ENCODE data around the gene ACSM6. TPM values are rescaled to one million over a fixed set of nuclear protein-coding genes. Genes with fewer than 3 reads are reported as not detected.
A peak's percentile ranks its signal among the peaks of the same experiment; 100 is the strongest.

ACSM6 gene
- total RNA-seq, 5 donors from 2014 or later (not counting 1 experiment from before 2014, with no cell fraction given) = not detected

DNA sequence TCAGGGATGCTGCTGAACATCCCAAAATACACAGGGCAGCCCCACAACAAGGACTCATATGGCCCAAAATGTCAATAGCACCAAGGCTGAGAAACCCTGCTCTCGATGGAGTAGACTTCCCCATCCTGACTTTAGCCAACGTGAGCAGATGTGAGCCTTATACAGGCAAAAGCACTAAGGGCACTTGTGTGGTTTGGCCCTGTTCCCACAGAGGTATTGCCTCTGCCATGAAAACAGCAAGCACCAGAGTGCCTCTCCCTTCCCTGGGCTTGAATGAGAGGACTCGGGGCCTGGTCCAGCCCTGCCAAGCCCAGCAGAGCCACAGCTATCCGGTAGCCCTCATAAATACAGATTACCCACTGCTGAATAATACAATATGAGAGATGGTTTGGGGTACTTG, 47.5 kb downstream of the ACSM6 start:
- CTCF ChIA-PET = no interaction called here
- ATAC-seq (replicated peaks in 1 of 4) = no peak
- POLR2A ChIA-PET = no interaction called here
- DNase-seq = no peak
- WGBS (ENCODE audit: insufficient coverage) = 19% methylated on average over 2 of the region's 4 CpGs
- Histone ChIP-seq H3K27ac (ENCODE audit: low read length) (no peak overlapping the region), H3K36me3 (ENCODE audit: control insufficient read depth in 2 of 2, extremely low read depth in 1 of 2, insufficient read depth in 1 of 2, low read length in 1 of 2) (no peaks in the 10 kb centered on the region), H3K4me3 (ENCODE audit: control insufficient read depth in 1 of 2, extremely low read depth in 1 of 2, low read length in 1 of 2) (no peak overlapping the region), H3K27me3 (replicated peaks in 1 of 2; ENCODE audit: control insufficient read depth in 2 of 2, extremely low read depth in 1 of 2, insufficient read depth in 2 of 2, low read length in 1 of 2) (peaks cover 0 to 2% of the 10 kb centered on the region in 2 experiments), H3K9me3 (no peaks in the 10 kb centered on the region), H3K4me1 (ENCODE audit: control insufficient read depth in 1 of 2, extremely low read depth in 1 of 2, insufficient read depth in 2 of 2, low read length in 2 of 2) (no peaks in the 10 kb centered on the region)
- no peak overlapping the region for H3K4me3 Mint-ChIP-seq
- H3K36me3 Mint-ChIP-seq = no peaks in the 10 kb centered on the region
- no peak overlapping the region for H3K27ac Mint-ChIP-seq
- H3K4me1 Mint-ChIP-seq = peaks cover 0 to 2% (median 0%) of the 10 kb centered on the region in 3 donors
- H3K9me3 Mint-ChIP-seq = no peaks in the 10 kb centered on the region
- peaks cover 3 to 9% of the 10 kb centered on the region in 2 donors for H3K27me3 Mint-ChIP-seq

- Mint-ChIP-seq H3K4me1 (no peaks in the 10 kb centered on the region), H3K27ac (no peak overlapping the region), H3K9me3 (no peaks in the 10 kb centered on the region), H3K36me3 (no peaks in the 10 kb centered on the region), H3K4me3 (no peak overlapping the region), H3K27me3 (peaks cover 3 to 9% of the 10 kb centered on the region in 2 donors)
- Histone ChIP-seq H3K4me3 (ENCODE audit: control insufficient read depth in 1 of 2, extremely low read depth in 1 of 2, low read length in 1 of 2) (no peak overlapping the region), H3K27ac (ENCODE audit: low read length) (no peak overlapping the region), H3K36me3 (ENCODE audit: control insufficient read depth in 2 of 2, extremely low read depth in 1 of 2, insufficient read depth in 1 of 2, low read length in 1 of 2) (no peaks in the 10 kb centered on the region), H3K9me3 (no peaks in the 10 kb centered on the region), H3K4me1 (ENCODE audit: control insufficient read depth in 1 of 2, extremely low read depth in 1 of 2, insufficient read depth in 2 of 2, low read length in 2 of 2) (no peaks in the 10 kb centered on the region), H3K27me3 (replicated peaks in 1 of 2; ENCODE audit: control insufficient read depth in 2 of 2, extremely low read depth in 1 of 2, insufficient read depth in 2 of 2, low read length in 1 of 2) (peaks cover 0 to 2% of the 10 kb centered on the region in 2 experiments)
- POLR2A ChIA-PET = no interaction called here
- ATAC-seq (replicated peaks in 1 of 4) (no peak), DNase-seq (peak in 3 of 35 experiments; percentile 2 to 38 (median 8))
- CTCF ChIA-PET = interaction anchor here (0.5 to 1.4 kb wide), 6 partner anchors 8 to 121 kb away, joined by 3 to 6 read pairs (median 4); no protein-coding TSS in a partner anchor
- 100% methylated on average over 6 of the region's 8 CpGs for WGBS (ENCODE audit: insufficient coverage)
Measured at GRCh38 chr10:95242581-95243317, 48.7 kb downstream of the ACSM6 start.

DNA sequence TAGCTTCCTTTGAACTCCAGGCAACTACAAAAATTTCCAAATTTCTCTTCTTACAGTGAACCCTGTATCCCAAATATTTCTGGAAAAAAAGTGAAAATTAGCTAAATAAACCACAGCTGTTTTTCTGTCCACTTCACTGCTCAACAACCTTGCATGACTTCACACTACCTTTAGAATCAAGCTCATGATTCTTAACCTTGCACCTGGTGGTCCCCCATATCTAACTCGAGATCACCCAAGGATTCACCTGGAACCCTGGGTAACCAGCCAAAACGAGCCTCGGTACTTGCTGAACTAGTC, 49.2 kb downstream of the ACSM6 start:
- CTCF ChIA-PET = interaction anchor here (0.6 to 1.4 kb wide), 5 partner anchors 9 to 120 kb away, joined by 3 to 4 read pairs (median 3); no protein-coding TSS in a partner anchor
- no peaks in the 10 kb centered on the region for H3K36me3 ChIP-seq (ENCODE audit: control insufficient read depth in 2 of 2, extremely low read depth in 1 of 2, insufficient read depth in 1 of 2, low read length in 1 of 2)
- no peak overlapping the region for H3K4me3 Mint-ChIP-seq

GRCh38 chr10:95244152-95244551, 50.1 kb downstream of the ACSM6 start:
- H3K9me3 Mint-ChIP-seq = no peaks in the 10 kb centered on the region
- CTCF ChIA-PET = interaction anchor here (0.5 to 1.4 kb wide), 5 partner anchors 27 to 119 kb away, joined by 3 to 4 read pairs (median 3); no protein-coding TSS in a partner anchor
- Histone ChIP-seq H3K4me3 (ENCODE audit: control insufficient read depth in 1 of 2, extremely low read depth in 1 of 2, low read length in 1 of 2) (no peak overlapping the region), H3K27me3 (replicated peaks in 1 of 2; ENCODE audit: control insufficient read depth in 2 of 2, extremely low read depth in 1 of 2, insufficient read depth in 2 of 2, low read length in 1 of 2) (peaks cover 0 to 11% of the 10 kb centered on the region in 2 experiments), H3K36me3 (ENCODE audit: control insufficient read depth in 2 of 2, extremely low read depth in 1 of 2, insufficient read depth in 1 of 2, low read length in 1 of 2) (no peaks in the 10 kb centered on the region), H3K27ac (ENCODE audit: low read length) (no peak overlapping the region), H3K9me3 (no peaks in the 10 kb centered on the region), H3K4me1 (ENCODE audit: control insufficient read depth in 1 of 2, extremely low read depth in 1 of 2, insufficient read depth in 2 of 2, low read length in 2 of 2) (no peaks in the 10 kb centered on the region)
- no peaks in the 10 kb centered on the region for H3K4me1 Mint-ChIP-seq
- peaks cover 7 to 10% of the 10 kb centered on the region in 2 donors for H3K27me3 Mint-ChIP-seq
- no peaks in the 10 kb centered on the region for H3K36me3 Mint-ChIP-seq
- 57% methylated on average over 2 of the region's 2 CpGs for WGBS (ENCODE audit: insufficient coverage)
- no peak for ATAC-seq (replicated peaks in 1 of 4)
- POLR2A ChIA-PET = no interaction called here
- no peak overlapping the region for H3K27ac Mint-ChIP-seq
- DNase-seq = no peak
- H3K4me3 Mint-ChIP-seq = no peak overlapping the region

More for the DNA sequence above, 49.2 kb downstream of the ACSM6 start:
- no peaks in the 10 kb centered on the region for H3K4me1 ChIP-seq (ENCODE audit: control insufficient read depth in 1 of 2, extremely low read depth in 1 of 2, insufficient read depth in 2 of 2, low read length in 2 of 2)
- H3K27ac ChIP-seq (ENCODE audit: low read length) = no peak overlapping the region
- no peaks in the 10 kb centered on the region for H3K9me3 ChIP-seq
- peaks cover 0 to 5% of the 10 kb centered on the region in 2 experiments for H3K27me3 ChIP-seq (replicated peaks in 1 of 2; ENCODE audit: control insufficient read depth in 2 of 2, extremely low read depth in 1 of 2, insufficient read depth in 2 of 2, low read length in 1 of 2)
- ATAC-seq (replicated peaks in 1 of 4) (no peak), DNase-seq (no peak)
- H3K27ac Mint-ChIP-seq = no peak overlapping the region
- peaks cover 3 to 9% of the 10 kb centered on the region in 2 donors for H3K27me3 Mint-ChIP-seq
- POLR2A ChIA-PET = no interaction called here
- no peaks in the 10 kb centered on the region for H3K4me1 Mint-ChIP-seq
- no peaks in the 10 kb centered on the region for H3K9me3 Mint-ChIP-seq
- H3K36me3 Mint-ChIP-seq = no peaks in the 10 kb centered on the region
- no peak overlapping the region for H3K4me3 ChIP-seq (ENCODE audit: control insufficient read depth in 1 of 2, extremely low read depth in 1 of 2, low read length in 1 of 2)
- WGBS (ENCODE audit: insufficient coverage) = 59% methylated on average over 2 of the region's 3 CpGs

DNA sequence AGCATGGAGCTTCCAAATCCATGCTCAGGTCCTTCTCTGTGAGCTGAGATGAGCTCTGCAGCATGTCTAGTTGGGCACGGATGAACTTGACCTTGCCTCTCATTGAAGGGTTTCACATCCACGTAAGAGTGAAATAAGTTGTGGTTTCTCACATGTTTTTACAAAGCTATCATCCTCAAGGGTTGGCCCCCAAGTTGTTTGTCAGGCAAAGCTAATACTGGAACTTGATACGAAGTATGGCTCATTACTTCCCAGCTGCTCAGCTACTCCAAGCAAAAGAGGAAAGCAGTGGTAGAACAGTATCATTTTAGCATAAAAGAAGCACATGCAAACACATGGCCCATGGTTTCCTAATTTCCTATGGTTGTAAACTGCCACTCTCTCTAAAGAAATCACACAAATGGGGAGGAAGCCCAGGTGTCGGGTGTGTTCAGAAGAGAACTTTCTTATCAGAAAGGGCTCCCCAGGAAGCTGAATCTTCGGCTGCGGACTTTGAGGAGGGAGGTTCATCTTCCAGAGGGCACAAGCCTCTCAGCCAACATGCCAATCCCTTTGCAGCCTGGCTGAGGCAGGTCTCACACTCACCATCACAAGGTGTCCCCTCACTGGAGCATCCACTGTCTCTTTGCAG, 51.5 kb downstream of the ACSM6 start:
- H3K27me3 Mint-ChIP-seq = peaks cover 11 to 12% of the 10 kb centered on the region in 2 donors
- no peaks in the 10 kb centered on the region for H3K36me3 Mint-ChIP-seq
- ChIA-PET CTCF (interaction anchor here (0.7 to 3.1 kb wide), 5 partner anchors 9 to 118 kb away, joined by 3 to 33 read pairs (median 8); no protein-coding TSS in a partner anchor), POLR2A (interaction anchor here in 1 of 2 donors (0.6 kb wide), 1 partner anchor 8 kb away, joined by 3 read pairs; no protein-coding TSS in a partner anchor)
- Histone ChIP-seq H3K27ac (ENCODE audit: low read length) (no peak overlapping the region), H3K4me1 (ENCODE audit: control insufficient read depth in 1 of 2, extremely low read depth in 1 of 2, insufficient read depth in 2 of 2, low read length in 2 of 2) (no peaks in the 10 kb centered on the region), H3K9me3 (no peaks in the 10 kb centered on the region), H3K4me3 (ENCODE audit: control insufficient read depth in 1 of 2, extremely low read depth in 1 of 2, low read length in 1 of 2) (no peak overlapping the region), H3K27me3 (replicated peaks in 1 of 2; ENCODE audit: control insufficient read depth in 2 of 2, extremely low read depth in 1 of 2, insufficient read depth in 2 of 2, low read length in 1 of 2) (peaks cover 0 to 11% of the 10 kb centered on the region in 2 experiments), H3K36me3 (ENCODE audit: control insufficient read depth in 2 of 2, extremely low read depth in 1 of 2, insufficient read depth in 1 of 2, low read length in 1 of 2) (no peaks in the 10 kb centered on the region)
- H3K4me3 Mint-ChIP-seq = no peak overlapping the region
- H3K9me3 Mint-ChIP-seq = no peaks in the 10 kb centered on the region
- no peak for DNase-seq
- H3K27ac Mint-ChIP-seq = no peak overlapping the region
- 24% methylated on average over 3 of the region's 6 CpGs for WGBS (ENCODE audit: insufficient coverage)
- H3K4me1 Mint-ChIP-seq = no peaks in the 10 kb centered on the region
- no peak for ATAC-seq (replicated peaks in 1 of 4)

DNA sequence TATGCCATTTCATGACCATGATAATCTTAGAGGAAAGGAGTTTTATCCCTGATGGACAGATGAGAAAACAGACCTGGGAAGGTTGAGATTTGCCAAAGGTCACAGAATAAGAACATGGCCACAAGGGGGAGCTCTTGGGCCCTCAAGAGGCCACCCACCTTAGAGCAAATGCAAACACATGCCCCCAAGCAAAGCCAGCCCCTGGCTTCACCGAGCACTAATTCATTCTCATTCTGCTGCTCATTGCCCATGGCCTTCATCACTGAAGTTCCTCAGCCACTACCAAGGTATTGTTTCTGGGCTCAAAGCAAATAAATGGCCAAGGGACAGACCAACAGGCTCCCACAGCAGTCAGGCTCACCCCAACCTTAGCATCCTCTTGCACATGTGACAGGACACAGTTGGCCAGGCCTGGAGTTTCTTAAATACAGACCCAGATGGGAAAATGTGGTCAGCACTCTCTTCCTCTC, 52.6 kb downstream of the ACSM6 start:
- ChIA-PET CTCF (interaction anchor here (0.5 to 3.1 kb wide), 11 partner anchors 10 to 1926 kb away, joined by 3 to 33 read pairs (median 3); no protein-coding TSS in a partner anchor), POLR2A (interaction anchor here in 1 of 2 donors (0.6 kb wide), 1 partner anchor 9 kb away, joined by 3 read pairs; no protein-coding TSS in a partner anchor)
- Mint-ChIP-seq H3K4me3 (no peak overlapping the region), H3K27me3 (peaks cover 11 to 19% of the 10 kb centered on the region in 2 donors), H3K9me3 (no peaks in the 10 kb centered on the region), H3K27ac (no peak overlapping the region), H3K36me3 (no peaks in the 10 kb centered on the region), H3K4me1 (no peaks in the 10 kb centered on the region)
- H3K27ac ChIP-seq (ENCODE audit: low read length) = no peak overlapping the region
- ATAC-seq (replicated peaks in 1 of 4) (peak in 3 of 4 experiments; percentile 43 to 60 (median 44)), DNase-seq (peak in 31 of 35 experiments; percentile 5 to 79 (median 43))
- H3K36me3 ChIP-seq (ENCODE audit: control insufficient read depth in 2 of 2, extremely low read depth in 1 of 2, insufficient read depth in 1 of 2, low read length in 1 of 2) = no peaks in the 10 kb centered on the region
- no peaks in the 10 kb centered on the region for H3K9me3 ChIP-seq
- 40% methylated on average over 1 of the region's 1 CpG for WGBS (ENCODE audit: insufficient coverage)
- H3K27me3 ChIP-seq (replicated peaks in 1 of 2; ENCODE audit: control insufficient read depth in 2 of 2, extremely low read depth in 1 of 2, insufficient read depth in 2 of 2, low read length in 1 of 2) = peaks cover 0 to 17% of the 10 kb centered on the region in 2 experiments
- no peak overlapping the region for H3K4me3 ChIP-seq (ENCODE audit: control insufficient read depth in 1 of 2, extremely low read depth in 1 of 2, low read length in 1 of 2)
- no peaks in the 10 kb centered on the region for H3K4me1 ChIP-seq (ENCODE audit: control insufficient read depth in 1 of 2, extremely low read depth in 1 of 2, insufficient read depth in 2 of 2, low read length in 2 of 2)
